Measurements from ENCODE around the gene SKOR1.

- no peak for TF ChIP-seq CTCF (IDR thresholded peaks at IDR 0.05)
- TF ChIP-seq POLR2A (IDR thresholded peaks at IDR 0.05): no peak
Measured at GRCh38 chr15:67807836-67808235, 17.5 kb upstream of the SKOR1 start.
